ENCODE measurements around the gene VPS4B.
"Not testable (repeated sequence)": the region's sequence is repeated elsewhere in the genome, so short reads cannot be mapped to it uniquely, and the experiment has no call there.

VPS4B gene

DNA sequence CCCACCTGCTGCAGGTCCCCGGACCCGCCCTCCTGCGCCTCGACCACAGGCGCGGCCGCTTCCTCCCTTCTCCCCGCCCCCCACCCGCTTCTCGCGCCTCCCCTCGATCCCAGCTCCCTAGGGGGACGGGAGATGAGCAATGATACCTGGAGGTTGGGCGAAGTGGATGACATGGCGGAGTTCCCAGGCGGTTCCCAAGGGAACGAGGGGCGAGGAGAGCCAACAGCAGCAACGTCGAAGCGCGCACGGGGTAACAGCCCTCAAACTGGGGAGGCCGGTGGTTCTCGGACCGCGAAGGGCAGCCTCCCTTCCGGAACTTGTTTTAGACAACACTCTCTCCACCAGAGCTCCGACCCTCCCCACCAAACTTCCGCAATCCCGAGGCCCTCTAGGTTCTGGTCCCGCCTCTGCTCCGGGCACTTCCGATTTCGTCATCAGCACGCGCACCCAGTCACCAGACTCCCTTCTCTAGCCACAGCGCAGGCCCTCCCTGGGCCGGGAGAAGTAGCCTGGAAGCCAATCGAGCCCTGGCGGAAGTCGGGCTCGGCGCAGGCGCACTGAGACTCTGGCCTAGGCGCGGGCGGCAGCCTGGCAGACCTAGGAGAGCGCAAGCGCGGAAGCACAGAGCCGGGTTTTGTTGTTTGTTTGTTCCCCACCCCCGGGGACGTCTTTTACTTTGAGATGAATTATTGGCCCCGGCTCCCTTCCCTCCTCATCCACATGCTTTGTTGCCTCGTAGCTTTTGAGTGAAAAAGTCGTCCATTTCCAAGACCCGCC is at the start of gene VPS4B:
TSS of gene VPS4B (minus strand) at position 390 of the 777 bp plus-strand sequence. CDS start at position 173, 217 bp downstream.
- peak; percentile 98 to 99 for DNase-seq (ENCODE audit: low read depth in 2 of 2)

DNA sequence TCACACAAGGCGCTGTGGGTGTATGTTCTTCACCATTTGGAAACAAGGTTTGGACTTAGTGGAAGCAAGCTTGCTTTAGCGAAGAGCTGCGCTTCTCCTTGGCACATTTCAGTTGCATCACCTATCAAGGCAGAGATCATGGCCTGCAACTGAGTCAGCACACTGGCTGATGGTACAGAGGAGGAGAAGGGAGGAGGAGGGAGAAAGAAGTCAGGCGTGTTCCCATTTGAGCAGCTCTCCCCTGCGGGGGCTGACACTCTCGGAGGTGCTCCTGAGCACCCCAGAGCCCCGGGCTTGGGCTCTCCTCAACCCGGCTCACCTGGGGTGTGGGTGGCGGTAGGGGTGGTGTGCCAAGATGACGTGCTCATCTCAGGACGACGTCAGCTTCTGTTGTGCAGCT is 48.5 kb upstream of the VPS4B start:
- no peak for DNase-seq (ENCODE audit: low read depth in 2 of 2)

DNA sequence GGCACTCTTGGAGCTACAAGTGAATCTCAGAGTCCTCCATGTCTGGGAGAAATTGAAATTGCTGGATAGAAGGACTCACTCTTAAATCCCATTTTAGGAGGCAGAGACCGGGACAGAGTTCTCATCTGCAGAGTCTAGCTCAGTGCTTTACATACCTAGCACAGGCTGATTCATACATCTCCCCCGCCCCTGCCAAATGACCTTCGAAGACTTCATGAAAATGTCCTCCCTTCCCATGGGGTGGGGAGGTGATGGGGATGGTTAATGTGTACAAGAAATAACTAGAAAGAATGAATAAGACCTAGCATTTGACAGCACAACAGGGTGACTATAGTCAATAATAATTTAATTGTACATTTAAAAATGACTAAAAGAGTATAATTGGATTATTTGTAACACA is 46.3 kb upstream of the VPS4B start:
- DNase-seq (ENCODE audit: low read depth in 2 of 2) = no peak

DNA sequence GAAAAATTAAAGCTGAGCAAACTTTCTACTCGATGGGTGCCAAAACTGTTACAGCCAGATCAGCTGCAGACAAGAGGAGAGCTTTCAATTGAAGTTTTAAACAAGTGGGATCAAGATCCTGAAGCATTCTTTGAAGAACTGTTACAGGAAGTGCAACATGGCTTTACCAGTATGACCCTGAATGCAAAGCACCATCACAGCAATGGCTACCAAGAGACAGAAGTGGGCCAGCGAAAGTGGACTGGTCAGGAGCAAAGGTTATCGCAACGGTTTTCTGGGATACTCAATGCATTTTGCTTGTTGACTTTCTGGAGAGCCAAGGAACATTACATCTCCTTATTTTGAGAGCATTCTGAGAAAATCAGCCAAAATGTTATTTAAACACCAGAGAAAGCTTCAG is 45.4 kb upstream of the VPS4B start:
- no peak for DNase-seq (ENCODE audit: low read depth in 2 of 2)

DNA sequence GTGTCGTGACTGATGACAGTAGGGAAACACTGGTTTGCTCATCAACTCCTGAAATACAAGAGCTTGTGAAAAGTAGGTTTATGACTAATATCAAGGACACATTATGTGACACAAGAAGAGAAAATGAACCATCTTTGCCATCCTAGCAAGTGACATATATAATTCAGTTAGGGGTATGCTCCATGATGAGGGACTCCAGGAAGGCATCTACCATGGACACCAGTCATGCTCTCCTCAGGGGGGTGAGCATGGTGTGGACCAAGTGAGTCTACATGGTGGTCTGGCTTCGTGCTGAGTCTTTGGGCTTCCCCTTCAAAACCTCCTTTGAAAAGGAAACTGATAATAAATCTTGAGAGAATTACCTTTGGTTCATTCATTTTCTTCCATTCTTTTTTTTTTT is 42.8 kb upstream of the VPS4B start:
- no peak for DNase-seq (ENCODE audit: low read depth in 2 of 2)

DNA sequence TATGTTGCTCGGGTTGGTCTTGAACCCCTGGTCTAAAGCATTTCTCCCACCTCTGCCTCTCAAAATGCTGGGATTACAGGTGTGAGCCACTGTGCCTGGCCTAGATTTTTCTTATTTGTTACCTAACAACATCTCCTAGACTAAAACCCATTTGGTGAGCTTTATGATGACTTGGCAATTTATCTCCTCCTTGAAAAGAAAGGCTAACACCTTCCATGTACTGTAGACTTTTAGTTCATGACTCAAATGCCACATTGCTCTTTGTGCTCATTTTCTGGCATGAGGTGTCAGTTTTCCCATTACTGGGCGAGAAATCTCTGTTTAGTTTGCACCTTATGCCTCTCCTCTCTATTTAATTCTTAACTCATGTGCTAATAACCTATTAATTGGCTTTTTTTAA is 42.2 kb upstream of the VPS4B start:
- DNase-seq (ENCODE audit: low read depth in 2 of 2) = no peak

DNA sequence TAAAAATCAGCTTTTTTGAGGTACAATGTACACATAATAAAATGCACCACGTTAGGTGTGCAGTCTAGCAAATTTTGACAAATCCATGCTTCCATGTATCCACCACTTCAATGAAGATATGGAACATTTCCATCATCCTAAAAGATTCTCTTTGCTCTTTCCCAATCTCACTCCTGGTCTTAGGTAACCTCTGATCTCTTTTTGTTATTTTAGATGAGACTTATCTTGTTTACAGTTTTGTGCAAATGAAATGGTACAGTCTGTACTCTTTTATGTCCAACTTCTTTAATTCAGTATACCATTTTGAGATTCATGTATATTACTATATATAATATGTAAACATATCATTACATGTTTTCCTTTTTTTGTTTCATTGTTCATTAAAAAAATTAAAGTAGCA is 38.1 kb upstream of the VPS4B start:
- DNase-seq (ENCODE audit: low read depth in 2 of 2) = no peak

DNA sequence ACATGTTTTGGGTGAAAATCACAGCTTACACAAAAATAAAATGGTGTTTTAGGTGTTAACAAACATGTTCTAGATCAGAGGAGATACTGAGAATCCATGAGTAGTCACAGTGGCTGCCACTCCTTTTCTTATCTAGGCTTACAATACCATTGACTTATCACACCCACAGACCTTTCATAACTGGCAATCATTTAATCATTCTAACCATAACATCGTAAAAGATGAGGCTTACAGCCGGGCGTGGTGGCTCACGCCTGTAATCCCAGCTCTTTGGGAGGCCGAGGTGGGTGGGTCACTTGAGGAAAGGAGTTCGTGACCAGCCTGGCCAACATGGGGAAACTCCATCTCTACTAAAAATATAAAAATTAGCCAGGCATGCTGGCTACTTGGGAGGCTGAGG is 35.7 kb upstream of the VPS4B start:
- no peak for DNase-seq (ENCODE audit: low read depth in 2 of 2)

DNA sequence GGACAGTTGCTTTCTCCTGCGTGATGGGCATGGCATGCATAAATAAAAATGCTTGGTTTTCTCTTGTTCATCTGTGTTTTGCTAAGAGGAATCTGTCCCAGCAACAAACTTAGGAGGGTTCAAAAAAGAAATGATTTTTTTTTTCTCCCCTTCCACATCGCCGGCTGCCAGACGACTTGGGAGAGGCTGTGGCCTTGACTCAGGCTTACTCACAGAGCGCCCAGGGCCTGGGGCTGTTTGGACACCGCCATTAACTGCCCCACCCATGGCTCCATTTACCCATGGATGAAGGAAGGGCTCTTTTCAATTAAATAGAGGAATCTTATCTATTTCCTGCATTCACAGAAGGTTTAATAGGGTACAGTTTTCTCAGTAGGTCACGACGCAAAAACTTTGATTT is 32.2 kb upstream of the VPS4B start:
- DNase-seq (ENCODE audit: low read depth in 2 of 2) = no peak

DNA sequence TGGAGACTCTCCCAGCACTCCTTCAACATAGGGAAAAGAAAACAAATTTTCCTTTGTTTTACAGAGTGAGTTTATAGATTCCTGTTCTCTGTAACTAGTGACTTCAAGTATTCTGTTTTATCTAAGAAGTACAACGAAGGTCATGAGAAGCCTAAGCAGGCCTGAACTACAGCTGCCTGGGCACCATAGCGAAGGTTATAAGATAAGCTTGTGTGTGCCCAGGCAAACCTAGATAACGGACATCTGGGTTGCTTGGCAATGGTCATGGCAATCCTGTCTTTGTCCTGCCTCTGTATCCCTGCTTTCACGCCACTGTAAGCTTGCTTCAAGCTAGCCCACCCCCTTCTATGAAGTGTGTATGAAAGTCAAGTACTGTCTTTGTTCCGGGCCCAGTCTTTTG is 30.5 kb upstream of the VPS4B start:
- not testable (repeated sequence) for DNase-seq (ENCODE audit: low read depth in 2 of 2)

DNA sequence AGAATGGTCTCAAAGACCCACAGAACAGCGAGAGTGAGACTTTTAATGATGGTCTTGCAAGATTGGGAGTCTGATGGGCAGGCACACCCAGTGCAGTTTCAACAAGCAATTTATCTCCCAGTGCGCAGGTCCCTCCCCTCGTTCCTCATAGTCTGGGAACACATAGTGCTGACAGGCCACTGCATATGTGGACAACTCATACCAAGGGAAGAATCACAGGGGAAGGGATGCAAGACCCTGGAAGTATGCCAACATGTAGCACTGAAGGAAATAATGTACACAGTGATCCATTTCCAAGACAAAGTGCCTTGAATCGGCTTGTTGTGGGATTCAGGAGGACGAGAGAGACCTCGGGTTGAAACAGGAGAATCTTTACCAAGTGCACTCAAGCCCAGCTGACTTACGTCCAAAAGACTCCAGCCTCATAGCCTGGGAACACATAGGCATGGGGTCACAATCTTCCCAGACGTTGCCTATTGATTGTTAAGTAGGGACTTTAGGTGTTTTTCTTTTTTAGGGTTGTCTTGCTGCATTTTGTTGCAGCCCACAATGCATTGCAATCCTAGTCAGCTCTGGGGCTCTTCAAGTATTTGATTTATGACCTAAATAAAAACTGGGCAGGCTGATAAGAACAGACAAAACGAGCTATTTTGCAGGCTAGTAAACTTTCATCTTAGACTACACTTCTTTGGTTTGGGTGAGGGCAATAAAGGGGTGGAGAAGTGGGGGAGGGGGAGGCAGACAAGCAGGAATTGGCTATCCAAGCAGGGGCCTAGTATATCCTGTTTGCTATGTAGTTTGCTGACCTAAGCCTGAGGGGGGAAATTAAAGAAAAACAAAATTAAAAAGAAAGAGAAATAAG is 29.8 kb upstream of the VPS4B start:
- DNase-seq (ENCODE audit: low read depth in 2 of 2) = no peak

DNA sequence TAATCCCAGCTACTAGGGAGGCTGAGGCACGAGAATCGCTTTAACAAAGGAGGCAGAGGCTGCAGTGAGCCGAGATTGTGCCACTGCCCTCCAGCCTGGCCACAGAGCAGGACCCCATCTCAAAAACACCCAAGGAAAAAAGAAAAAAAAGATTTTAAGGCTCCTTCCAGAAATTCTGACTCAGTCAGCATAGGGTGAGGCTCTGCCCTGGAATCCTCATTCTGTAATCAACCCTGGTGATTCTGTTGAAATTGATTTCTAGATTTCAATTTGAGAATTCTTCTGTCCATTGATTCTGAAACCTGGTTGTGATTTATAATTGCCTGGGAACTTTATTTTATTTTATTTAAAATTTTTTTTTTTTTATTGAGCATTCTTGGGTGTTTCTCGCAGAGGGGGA is 27.1 kb upstream of the VPS4B start:
- no peak for DNase-seq (ENCODE audit: low read depth in 2 of 2)

DNA sequence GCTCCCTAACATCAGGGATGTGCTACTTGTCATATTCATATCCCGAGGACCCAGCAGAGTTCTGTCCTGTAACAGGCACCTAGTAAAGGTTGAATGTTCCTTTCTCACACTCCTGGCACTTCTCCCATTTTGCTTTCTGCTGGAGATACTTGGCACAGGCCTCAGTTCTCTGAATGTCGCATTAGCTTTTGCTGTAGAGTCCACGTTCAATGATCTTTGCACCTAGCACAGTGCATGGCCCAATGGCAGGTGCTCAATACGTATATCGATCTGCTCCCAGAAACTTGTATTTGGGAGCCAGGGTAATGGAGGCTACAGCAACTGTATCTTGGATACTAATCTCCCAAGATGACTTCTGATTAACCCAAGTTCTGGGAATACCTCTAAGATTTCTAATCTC is 24.8 kb upstream of the VPS4B start:
- no peak for DNase-seq (ENCODE audit: low read depth in 2 of 2)

DNA sequence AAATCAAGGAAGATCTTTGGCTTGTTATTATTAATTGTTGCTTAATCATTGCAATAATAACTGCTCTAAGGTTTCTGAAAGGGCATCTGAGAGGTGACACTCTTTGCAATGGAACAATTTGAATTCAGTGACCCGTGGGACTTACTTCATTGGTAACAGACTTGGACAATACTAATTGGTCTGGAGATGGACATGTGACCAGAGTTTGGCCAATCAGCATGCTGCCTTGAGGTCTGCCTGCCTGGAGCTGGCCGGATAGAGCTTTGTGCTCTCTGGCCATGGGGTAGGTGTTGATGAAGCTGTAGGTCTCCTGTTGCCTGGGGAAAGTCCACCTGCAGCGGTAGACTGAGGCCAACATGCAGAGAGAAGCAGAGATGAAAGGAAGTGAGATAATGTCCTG is 24.0 kb upstream of the VPS4B start:
- DNase-seq (ENCODE audit: low read depth in 2 of 2) = no peak

DNA sequence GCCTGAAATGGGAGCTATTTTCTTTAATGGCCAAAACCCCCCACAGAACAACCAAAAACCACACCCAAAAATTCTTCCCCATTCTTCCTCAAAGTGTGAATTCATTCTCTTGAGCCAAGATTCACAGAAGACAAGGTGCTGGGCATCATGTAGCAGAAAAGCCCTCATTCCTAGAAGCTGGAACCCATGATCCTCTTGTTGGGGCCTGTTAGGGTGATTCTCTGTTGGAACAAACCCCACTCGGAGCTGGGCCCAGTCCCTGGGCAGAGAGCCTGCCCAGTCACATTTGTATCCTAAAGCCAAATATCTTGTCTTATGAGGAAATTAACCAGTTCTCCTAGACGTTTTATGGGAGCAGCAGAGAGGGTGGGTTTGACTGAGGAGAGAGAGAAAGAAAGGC is 22.8 kb upstream of the VPS4B start:
- DNase-seq (ENCODE audit: low read depth in 2 of 2) = no peak

DNA sequence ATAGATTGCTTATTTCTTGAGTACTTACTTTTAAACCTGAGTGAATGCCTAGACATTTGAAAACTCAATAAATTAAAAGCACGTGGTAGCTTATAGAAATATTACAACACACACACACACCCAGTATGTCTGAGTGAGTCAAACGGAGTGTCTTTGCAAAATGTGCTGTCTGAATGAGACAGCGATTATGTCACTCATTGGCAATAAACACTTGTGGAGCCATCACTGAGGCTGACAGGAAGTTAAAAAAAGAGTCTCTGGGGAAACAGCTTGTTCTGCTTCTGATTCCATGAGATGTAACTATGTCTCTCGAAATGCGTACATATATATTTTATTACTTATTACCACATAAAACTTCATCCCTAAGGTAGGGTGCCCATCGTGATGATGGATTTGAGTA is 22.3 kb upstream of the VPS4B start:
- DNase-seq (ENCODE audit: low read depth in 2 of 2) = no peak

DNA sequence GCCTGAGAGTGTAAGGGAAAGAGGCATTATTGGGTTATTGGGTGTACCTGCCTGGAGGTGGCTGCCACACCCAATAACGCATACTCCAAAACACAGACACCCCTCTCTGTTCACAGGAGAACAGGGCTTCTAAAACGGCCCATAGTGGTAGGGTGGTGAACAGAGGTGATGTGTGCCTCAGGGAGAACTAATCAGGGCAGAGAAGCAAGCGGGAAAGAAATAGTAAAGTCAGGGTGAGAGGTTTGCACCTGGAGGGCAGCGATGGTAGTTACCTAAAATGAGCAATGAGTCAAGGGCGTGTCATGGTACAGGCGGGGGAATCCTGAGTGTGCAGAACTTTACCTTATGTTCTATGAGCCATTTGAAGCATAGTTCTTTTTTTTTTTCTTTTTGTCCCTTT is 21.6 kb upstream of the VPS4B start:
- no peak for DNase-seq (ENCODE audit: low read depth in 2 of 2)

DNA sequence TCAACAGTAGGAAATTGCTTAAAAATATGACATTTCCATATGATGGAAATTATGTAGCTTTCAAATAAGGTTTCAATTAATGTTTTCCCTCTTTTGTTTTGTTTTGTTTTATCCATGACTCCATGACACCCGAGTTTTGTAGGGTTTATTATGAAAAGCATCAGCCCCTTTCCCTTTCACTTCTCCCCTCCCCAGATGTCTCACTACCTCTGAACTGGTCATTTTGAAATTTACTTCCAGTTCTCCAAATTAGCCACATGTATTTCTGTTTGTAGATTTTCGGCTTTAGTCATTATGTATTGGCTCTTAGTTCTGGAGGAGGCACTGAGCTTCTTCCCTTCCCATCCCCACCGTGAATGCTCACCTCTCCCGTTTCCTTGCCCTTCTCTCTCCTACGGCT is 18.6 kb upstream of the VPS4B start:
- no peak for DNase-seq (ENCODE audit: low read depth in 2 of 2)

DNA sequence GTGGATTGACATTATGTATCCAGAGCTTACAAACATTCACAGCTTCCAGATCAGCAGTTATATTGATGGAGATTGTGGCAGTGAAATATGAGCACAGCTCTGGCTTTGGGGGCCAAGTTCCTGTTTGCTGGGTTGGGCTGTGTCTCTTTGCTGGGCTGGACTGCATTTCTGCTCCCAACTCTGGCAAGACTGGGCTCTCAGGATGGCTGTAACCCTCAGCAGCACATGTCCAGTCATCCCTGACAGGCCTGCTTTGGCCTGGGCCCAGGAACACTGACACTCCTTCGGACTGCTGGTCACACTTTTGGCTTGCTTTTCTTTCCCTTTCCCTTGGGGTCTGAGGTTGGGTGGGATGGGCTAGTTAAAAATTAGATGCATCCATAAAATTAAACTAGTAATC is 17.9 kb upstream of the VPS4B start:
- DNase-seq (ENCODE audit: low read depth in 2 of 2) = no peak

DNA sequence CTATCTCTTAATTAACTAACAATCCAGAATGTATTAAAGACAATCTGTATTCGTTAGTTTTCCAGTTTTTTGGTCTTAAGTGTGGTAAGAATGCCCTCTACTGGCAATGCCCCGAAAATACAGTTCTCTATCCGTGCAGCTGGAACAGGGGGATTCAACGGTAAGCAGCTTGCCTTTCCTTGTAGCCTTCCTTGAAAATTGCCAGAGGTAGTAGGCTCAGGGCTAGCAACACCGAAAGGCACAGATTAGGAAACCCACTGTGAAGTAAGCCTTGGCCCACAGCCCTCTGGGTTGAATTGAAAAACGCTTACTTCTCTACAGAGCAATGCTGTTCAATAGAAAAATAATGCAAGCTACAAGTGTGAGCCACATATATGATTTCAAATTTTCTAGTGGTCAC is 17.1 kb upstream of the VPS4B start:
- DNase-seq (ENCODE audit: low read depth in 2 of 2) = peak; percentile 11 to 18

DNA sequence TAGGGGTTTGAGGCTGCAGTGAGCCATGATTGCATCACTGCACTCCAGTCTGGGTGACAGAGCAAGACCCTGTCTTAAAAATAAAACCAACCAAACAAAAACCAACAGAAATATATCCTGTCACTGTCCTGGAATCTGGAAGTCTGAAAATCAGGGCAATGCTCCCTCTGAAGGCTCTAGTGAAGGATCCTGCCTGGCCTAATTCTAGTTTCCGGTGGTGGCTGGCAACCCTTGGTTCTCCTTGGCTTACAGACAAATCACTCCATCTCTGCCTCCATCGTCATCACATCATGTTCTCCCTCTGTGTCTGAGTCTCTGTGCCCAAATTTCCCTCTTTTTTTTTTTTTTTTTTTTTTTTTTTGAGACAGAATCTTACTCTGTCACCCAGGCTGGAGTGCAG is 15.9 kb upstream of the VPS4B start:
- DNase-seq (ENCODE audit: low read depth in 2 of 2) = no peak

DNA sequence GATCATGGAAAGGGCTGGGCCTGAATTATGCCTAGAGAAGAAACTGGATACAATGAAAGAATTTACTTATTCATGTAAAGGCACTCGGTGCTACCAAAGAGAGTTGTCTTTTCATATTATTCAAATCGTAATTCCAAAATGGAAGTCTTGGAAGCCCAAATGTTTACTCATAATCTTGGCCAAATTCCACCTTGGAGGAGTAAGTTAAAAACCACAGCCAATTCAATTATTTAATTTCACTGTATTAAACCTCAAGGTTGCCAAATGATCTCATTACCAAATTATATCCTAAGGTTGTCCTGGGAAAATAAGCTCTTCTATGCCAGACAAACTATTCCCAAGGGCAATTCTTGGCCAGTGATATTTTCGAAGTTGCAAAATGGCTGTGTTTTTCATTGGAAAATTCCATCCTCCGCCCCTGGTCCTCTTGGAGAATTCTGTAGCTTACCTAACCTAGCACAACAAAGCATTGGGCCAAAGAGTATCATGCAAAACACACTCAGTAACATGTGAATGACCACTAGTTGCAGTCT is 11.1 kb upstream of the VPS4B start:
- no peak for DNase-seq (ENCODE audit: low read depth in 2 of 2)

DNA sequence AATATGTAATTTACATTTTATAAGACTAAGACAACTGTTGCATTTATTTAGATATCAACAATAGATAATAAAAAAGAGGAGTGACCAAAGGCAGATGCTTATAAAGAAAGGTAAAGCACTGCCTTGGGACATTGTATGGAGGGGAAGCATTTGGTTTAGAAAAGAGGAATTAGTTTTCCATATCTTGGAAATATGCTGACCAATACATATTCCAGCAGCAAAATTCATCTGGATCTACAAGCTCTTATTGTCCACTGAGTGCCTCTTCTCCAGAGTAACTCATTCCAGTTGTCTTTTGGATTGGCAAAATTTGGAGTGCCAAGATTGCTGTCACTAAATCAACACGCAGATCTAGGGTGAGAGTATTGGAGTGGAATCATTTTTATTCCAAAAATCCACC is 8.9 kb upstream of the VPS4B start:
- no peak for DNase-seq (ENCODE audit: low read depth in 2 of 2)
